Dendritic cell treated with granulocyte-macrophage colony-stimulating factor and Interleukin-4, amounts not matched to agents 40 ng/mL and 50 ng/mL, for 4 days (primary cell): Measurements from ENCODE around the gene GRK7.
A peak's percentile ranks its signal among the peaks of the same experiment; 100 is the strongest.
"Not testable (repeated sequence)": the region's sequence is repeated elsewhere in the genome, so short reads cannot be mapped to it uniquely, and the experiment has no call there.

Experiments
- H3K27ac Mint-ChIP-seq: one replicate; pipeline ENCODE4 v1.8.0; 2022; ENCODE audit warnings: mild to moderate bottlenecking, mixed read lengths
- H3K27me3 Mint-ChIP-seq: one replicate; pipeline ENCODE4 v1.8.0; 2022; ENCODE audit warnings: mild to moderate bottlenecking, mixed read lengths
- H3K36me3 Mint-ChIP-seq: one replicate; pipeline ENCODE4 v1.8.0; 2022; ENCODE audit warnings: low read depth, mixed read lengths
- H3K4me1 Mint-ChIP-seq: one replicate; pipeline ENCODE4 v1.8.0; 2022; ENCODE audit warnings: low read depth, mixed read lengths
- H3K4me3 Mint-ChIP-seq: one replicate; pipeline ENCODE4 v1.8.0; 2022; ENCODE audit warnings: mild to moderate bottlenecking, moderate library complexity, mixed read lengths
- H3K9me3 Mint-ChIP-seq: one replicate; pipeline ENCODE4 v1.8.0; 2022; ENCODE audit warnings: mixed read lengths
- intact Hi-C: fragments of 100-400 bp; cut with micrococcal nuclease; formaldehyde crosslinking; loops from one replicate; pipeline ENCODE4 v1.15.0; 2022

GRK7 gene

GRCh38 chr3:141793476-141794260 is 30.5 kb downstream of the GRK7 start:
- Mint-ChIP-seq H3K9me3 (peaks cover 8% of the 10 kb centered on the region), H3K4me1 (peaks cover 35% of the 10 kb centered on the region), H3K4me3 (no peak overlapping the region), H3K27me3 (peaks cover 2% of the 10 kb centered on the region), H3K27ac (no peak overlapping the region), H3K36me3 (peaks cover 5% of the 10 kb centered on the region)
- intact Hi-C loops = no loop called here

GRCh38 chr3:141795276-141795675 is 32.1 kb downstream of the GRK7 start:
- peak overlapping the region; percentile 95 for H3K27ac Mint-ChIP-seq
- intact Hi-C loops = loop anchor here (5.0 kb wide), 2 partner anchors 58 to 67 kb away; partner anchors contain the start of gene RNF7
- no peaks in the 10 kb centered on the region for H3K9me3 Mint-ChIP-seq
- peaks cover 35% of the 10 kb centered on the region for H3K4me1 Mint-ChIP-seq
- H3K36me3 Mint-ChIP-seq = peaks cover 5% of the 10 kb centered on the region
- H3K4me3 Mint-ChIP-seq = no peak overlapping the region
- peaks cover 2% of the 10 kb centered on the region for H3K27me3 Mint-ChIP-seq

GRCh38 chr3:141795741-141796080 is 32.5 kb downstream of the GRK7 start:
- H3K27ac Mint-ChIP-seq = peak overlapping the region; percentile 95
- intact Hi-C loops = loop anchor here (2.0 to 5.0 kb wide), 3 partner anchors 58 to 79 kb away; partner anchors contain the start of gene RNF7
- H3K9me3 Mint-ChIP-seq = no peaks in the 10 kb centered on the region
- no peak overlapping the region for H3K4me3 Mint-ChIP-seq
- H3K27me3 Mint-ChIP-seq = peaks cover 2% of the 10 kb centered on the region
- peaks cover 5% of the 10 kb centered on the region for H3K36me3 Mint-ChIP-seq
- H3K4me1 Mint-ChIP-seq = peaks cover 35% of the 10 kb centered on the region

GRCh38 chr3:141796081-141796888 is 33.1 kb downstream of the GRK7 start:
- Mint-ChIP-seq H3K4me1 (peaks cover 35% of the 10 kb centered on the region), H3K27me3 (peaks cover 2% of the 10 kb centered on the region), H3K9me3 (no peaks in the 10 kb centered on the region), H3K36me3 (peaks cover 5% of the 10 kb centered on the region), H3K27ac (peak overlapping the region; percentile 95), H3K4me3 (no peak overlapping the region)
- intact Hi-C loops = loop anchor here (2.0 to 5.0 kb wide), 3 partner anchors 59 to 79 kb away; partner anchors contain the start of gene RNF7

GRCh38 chr3:141796889-141797781 is 33.9 kb downstream of the GRK7 start:
- H3K27me3 Mint-ChIP-seq = peaks cover 2% of the 10 kb centered on the region
- H3K36me3 Mint-ChIP-seq = peaks cover 5% of the 10 kb centered on the region
- H3K9me3 Mint-ChIP-seq = no peaks in the 10 kb centered on the region
- H3K4me3 Mint-ChIP-seq = peak overlapping the region; percentile 81
- peaks cover 35% of the 10 kb centered on the region for H3K4me1 Mint-ChIP-seq
- H3K27ac Mint-ChIP-seq = peak overlapping the region; percentile 95
- intact Hi-C loops = loop anchor here (2.0 to 5.0 kb wide), 3 partner anchors 60 to 78 kb away; partner anchors contain the start of gene RNF7

GRCh38 chr3:141797819-141798447 is 34.7 kb downstream of the GRK7 start:
- H3K4me1 Mint-ChIP-seq = peaks cover 35% of the 10 kb centered on the region
- intact Hi-C loops = loop anchor here (2.0 to 5.0 kb wide), 3 partner anchors 61 to 77 kb away; partner anchors contain the start of gene RNF7
- peak overlapping the region; percentile 95 for H3K27ac Mint-ChIP-seq
- peaks cover 2% of the 10 kb centered on the region for H3K27me3 Mint-ChIP-seq
- H3K9me3 Mint-ChIP-seq = no peaks in the 10 kb centered on the region
- peaks cover 5% of the 10 kb centered on the region for H3K36me3 Mint-ChIP-seq
- peak overlapping the region; percentile 81 for H3K4me3 Mint-ChIP-seq

GRCh38 chr3:141798448-141798845 is 35.2 kb downstream of the GRK7 start:
- Mint-ChIP-seq H3K27ac (peak overlapping the region; percentile 95), H3K4me1 (peaks cover 35% of the 10 kb centered on the region), H3K27me3 (peaks cover 2% of the 10 kb centered on the region), H3K9me3 (no peaks in the 10 kb centered on the region), H3K4me3 (no peak overlapping the region), H3K36me3 (peaks cover 5% of the 10 kb centered on the region)
- intact Hi-C loops = loop anchor here (5.0 kb wide), 2 partner anchors 61 to 64 kb away; partner anchors contain the start of gene RNF7

GRCh38 chr3:141802316-141803077 is 39.3 kb downstream of the GRK7 start:
- peaks cover 4% of the 10 kb centered on the region for H3K36me3 Mint-ChIP-seq
- H3K27me3 Mint-ChIP-seq = no peaks in the 10 kb centered on the region
- intact Hi-C loops = no loop called here
- peaks cover 7% of the 10 kb centered on the region for H3K4me1 Mint-ChIP-seq
- no peak overlapping the region for H3K4me3 Mint-ChIP-seq
- H3K27ac Mint-ChIP-seq = no peak overlapping the region
- no peaks in the 10 kb centered on the region for H3K9me3 Mint-ChIP-seq

- H3K4me3 Mint-ChIP-seq, intact Hi-C loops, H3K36me3 Mint-ChIP-seq, H3K27ac Mint-ChIP-seq, H3K4me1 Mint-ChIP-seq, H3K27me3 Mint-ChIP-seq, H3K9me3 Mint-ChIP-seq: not testable (repeated sequence)
These were observed 40.3 kb downstream of the GRK7 start for GRCh38 chr3:141803538-141803937.

- Mint-ChIP-seq H3K9me3 (no peaks in the 10 kb centered on the region), H3K27ac (no peak overlapping the region), H3K4me3 (no peak overlapping the region), H3K4me1 (peaks cover 7% of the 10 kb centered on the region), H3K36me3 (no peaks in the 10 kb centered on the region), H3K27me3 (no peaks in the 10 kb centered on the region)
- intact Hi-C loops = no loop called here
These were observed 41.2 kb downstream of the GRK7 start for GRCh38 chr3:141804447-141804777.

- intact Hi-C loops = no loop called here
- H3K27ac Mint-ChIP-seq = no peak overlapping the region
- no peaks in the 10 kb centered on the region for H3K27me3 Mint-ChIP-seq
- H3K4me1 Mint-ChIP-seq = peaks cover 7% of the 10 kb centered on the region
- H3K36me3 Mint-ChIP-seq = no peaks in the 10 kb centered on the region
- no peaks in the 10 kb centered on the region for H3K9me3 Mint-ChIP-seq
- no peak overlapping the region for H3K4me3 Mint-ChIP-seq
These were observed 41.8 kb downstream of the GRK7 start for GRCh38 chr3:141804778-141805639.
